ENCODE data around the gene LDB3.

GRCh38 chr10:86665868-86666267 lies 2.4 kb upstream of the LDB3 start:
- TF ChIP-seq FOXK2 (IDR thresholded peaks at IDR 0.05) (no peak), FOXA1 (IDR thresholded peaks at IDR 0.05) (no peak), ELF4 (IDR thresholded peaks at IDR 0.05) (no peak), ARNT (IDR thresholded peaks at IDR 0.05) (no peak), LEF1 (IDR thresholded peaks at IDR 0.05; ENCODE audit: borderline replicate concordance) (no peak)

Data from HEK293T (cell line).